GM18858 (cell line): Measurements from ENCODE around the gene CHD2.

Source experiments
- ATAC-seq: cut with Tn5 transposase; IDR thresholded peaks from one replicate; pipeline ENCODE4 v1.9.1; 2021; ENCODE audit not compliant: unreplicated experiment

The CHD2 gene

DNA sequence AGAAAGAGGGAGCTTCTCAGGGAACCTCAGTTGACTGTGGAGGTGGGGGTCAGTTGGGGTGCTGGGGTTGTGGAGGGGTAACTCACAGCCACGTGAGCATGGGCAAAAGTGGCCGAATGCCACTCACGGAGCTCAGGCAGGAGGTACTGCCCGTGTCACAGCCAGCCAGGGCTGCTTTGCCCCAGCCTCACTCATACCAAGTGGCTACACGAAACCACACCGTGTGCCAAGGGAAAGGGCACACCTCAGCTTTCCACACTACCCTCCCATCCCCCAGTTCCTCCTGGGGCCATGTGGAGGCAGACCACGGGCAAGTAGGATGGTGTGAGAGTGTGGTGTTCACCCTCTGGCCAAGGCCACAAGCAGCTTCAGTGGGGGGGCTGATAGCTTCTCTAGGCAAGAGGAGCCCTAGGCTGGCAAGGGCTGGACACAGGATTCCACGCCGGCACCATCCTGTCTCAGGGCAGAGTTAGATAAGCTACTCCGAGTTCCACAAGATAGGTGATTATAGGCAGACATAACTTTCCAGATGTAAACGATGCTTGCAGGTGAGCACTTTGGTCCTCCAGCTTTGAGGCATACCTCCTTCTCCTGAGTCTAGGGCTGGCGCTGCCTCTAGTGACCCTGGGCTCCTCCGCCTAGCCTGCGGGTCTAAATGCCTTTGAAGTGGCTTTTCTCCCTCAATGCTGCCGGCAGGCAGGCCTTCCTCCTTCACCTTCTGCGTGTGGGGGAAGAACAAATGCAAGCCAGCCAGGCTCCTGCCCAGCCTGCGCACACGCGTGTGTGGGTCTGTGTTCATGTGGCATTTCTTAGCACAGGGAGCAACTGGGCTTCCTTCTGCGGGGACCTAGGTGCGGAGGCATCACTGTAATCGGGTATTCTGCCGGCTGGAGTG, 163.9 kb downstream of the CHD2 start:
- ATAC-seq: no peak

DNA sequence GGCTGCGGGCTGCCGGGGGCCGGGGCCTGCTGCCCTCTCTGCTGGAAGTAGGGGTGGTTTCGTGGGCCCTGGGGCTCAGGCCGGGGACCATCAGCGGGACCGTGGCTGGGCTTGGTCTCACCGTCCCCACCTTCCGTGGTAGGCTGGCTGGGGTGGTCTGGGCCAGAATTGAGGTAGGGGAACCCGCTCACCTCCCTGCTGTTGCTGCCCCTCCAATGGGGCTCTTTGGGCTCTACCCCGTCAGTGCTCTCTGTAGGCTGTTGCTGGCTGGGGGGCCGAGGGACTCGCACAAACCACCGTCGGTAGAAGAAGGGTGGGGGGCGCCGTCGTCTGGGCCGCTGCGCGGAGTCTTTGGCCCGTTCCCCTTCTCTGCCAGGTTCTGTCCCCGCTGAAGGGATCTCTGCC, 165.5 kb downstream of the CHD2 start:
- ATAC-seq: no peak

DNA sequence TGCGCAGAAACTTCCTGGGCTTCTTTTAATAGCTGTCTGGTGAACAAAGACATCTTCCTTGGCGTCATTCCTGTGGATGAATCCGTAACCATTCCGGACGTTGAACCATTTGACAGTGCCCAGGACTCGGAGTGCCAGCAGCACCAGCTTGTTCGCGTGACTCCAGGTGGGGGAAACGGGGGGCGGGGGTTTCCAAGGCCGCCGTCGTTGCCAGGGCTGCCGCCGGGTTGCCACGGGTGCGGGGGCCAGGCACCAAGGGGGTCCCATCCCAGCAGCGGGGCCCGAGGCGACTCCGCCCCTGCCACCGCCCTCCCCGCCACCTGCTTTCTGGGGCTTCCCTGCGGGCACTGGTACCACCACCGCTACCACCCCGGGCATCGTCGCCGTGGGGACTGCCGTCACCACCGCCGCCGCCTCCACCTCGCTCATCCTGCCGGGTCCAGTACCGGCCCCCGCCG, 166.1 kb downstream of the CHD2 start:
- no peak for ATAC-seq

- no peak for ATAC-seq
Observed at GRCh38 chr15:93066834-93067648, 166.9 kb downstream of the CHD2 start.

DNA sequence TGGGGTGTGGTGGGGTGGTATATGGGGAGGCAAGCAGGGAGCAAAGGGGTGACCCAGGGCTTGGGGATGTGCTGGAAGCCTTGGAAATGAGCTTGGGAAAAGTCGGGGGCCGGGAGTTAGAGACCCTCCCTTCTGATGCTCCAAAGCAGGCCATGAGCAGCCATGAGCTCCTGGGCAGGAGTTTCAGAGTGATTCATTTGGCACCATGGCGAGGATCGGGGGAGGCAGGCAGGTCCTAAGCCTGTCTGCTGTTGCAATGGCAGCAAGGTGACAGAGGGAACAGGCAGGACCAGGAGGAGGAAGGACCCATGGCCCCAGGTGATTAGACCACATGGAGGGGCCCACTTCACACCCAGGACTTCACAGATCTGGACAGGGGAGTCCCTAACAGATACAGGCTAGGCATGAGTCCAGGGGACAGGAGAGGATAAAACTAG, 167.5 kb downstream of the CHD2 start:
- no peak for ATAC-seq

GRCh38 chr15:93068581-93069199, 168.6 kb downstream of the CHD2 start:
- ATAC-seq: no peak

- no peak for ATAC-seq
Observed at GRCh38 chr15:93070132-93070531, 170.0 kb downstream of the CHD2 start.

DNA sequence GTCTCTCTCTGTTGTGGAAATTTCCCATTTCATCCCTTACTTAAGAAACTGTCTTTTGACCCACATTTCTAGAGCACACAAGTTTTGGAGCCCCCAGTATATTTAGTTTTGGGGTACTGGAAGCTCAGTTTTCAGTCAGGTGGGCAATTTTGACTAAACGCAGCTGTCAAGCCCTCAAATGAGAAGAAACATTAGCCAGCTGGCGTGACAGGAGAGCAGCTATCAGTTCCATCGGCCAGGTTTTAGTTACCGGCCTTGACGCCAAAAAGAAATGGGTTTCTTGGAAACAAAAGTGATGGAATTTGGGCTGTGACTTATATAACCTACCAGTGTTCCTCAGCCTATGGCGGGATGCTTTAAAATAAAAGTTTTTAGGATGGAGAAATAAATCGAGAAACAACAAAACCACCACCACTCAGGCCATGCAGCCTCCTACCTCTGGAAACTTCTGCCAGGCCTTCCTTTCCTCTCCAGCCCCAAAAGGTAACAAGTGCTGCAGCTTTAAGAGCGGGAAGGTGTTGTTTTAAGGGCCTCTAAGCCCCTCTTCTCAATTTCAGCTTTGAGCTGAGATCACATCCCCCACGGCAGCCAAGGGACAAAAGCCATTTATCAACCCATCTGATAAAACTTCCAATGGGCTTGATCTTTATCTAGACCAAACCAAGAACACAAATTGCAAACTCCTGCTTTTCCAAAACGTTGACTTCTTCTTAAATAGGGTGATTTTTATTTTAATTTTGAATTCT, 170.6 kb downstream of the CHD2 start:
- no peak for ATAC-seq

GRCh38 chr15:93071469-93071936, 171.4 kb downstream of the CHD2 start:
- no peak for ATAC-seq

- no peak for ATAC-seq
Observed at GRCh38 chr15:93072011-93072410, 171.9 kb downstream of the CHD2 start.

DNA sequence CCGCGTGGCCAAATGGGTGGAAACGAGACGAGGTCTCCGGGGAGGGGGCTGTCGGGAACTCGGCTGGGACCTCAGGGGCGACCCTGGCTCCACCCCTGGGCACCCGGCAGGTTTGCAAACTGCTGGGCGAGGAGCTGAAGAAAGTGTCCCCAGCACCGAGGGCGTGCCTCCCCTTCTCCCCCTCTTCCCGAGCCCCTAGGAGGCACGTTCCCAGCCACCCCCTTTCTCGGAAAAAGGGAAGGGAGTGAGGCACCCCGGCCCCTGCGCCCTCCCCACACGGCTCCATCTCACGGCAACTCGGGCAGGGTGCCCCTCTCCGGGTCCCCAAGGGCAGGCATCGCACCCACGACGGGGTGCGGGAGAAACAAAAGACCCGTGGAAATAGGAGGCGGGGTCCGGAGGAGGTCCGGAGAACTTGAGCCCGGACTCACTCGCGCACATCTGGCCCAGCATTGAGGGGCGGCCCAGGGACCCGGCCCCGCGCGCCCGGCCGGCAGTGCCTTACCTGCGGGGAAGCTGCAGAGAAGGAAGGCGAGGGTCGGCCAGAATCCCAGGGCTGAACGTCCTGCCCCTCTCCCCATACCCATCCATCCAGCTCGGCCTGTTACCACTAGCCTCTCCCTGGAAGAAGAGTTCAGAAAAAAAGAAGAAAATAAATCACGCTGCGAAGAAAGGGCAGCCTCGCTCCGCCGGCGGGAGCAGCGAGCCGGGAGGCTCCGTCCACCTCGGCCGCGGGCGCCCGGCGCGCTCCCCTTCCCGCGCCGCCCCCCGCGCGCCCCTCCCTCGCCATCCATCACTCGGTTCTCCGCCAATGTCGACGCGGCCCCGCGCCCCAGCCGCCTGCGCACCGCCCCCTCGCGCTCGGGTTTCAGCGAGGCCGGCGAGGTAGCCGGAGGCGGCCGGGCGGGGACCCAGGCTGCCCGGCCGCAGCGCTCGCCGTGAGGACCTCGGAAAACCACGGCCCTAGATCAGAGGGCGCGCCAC, 172.6 kb downstream of the CHD2 start:
- ATAC-seq: no peak

GRCh38 chr15:93073465-93073952, 173.4 kb downstream of the CHD2 start:
- ATAC-seq: no peak

DNA sequence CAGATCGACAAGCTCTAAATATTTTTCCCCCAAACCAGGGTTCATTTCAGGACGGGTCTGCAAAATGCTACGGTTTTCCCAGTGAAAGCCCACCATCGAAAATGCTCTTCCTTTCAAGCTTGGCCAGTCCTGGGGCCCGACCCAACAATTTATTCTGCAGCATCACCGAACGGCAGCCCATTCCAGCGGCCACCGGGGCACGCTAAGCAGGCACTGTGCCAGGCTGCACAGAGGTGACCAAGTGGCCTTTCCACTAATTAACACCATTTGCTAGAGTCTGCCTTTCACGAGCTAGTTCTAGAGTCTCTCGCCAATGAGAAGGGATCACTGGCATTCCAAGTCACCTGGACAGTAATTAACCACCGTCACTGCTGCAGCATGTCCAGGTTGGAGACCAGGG, 174.5 kb downstream of the CHD2 start:
- no peak for ATAC-seq

DNA sequence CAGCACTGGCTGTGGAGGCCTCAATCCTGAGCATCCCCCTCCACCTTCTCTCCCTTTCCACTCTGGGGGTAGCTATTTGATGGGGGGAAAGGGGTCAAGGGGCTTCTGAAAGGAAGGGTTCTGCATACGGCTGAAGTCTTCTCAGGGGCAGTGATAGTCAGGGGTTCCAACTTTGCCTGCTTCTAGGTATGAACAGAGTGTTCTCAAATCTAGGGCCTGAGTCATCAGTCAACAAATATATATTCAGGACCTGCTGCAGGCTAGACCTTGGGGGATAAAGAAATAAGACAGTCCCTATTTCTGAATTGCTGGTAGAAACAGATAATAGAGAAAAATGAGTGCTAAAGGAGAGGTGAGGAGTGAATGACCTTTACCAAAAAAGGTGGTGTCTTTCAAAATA, 176.1 kb downstream of the CHD2 start:
- ATAC-seq: no peak

- no peak for ATAC-seq
Observed at GRCh38 chr15:93076875-93077274, 176.8 kb downstream of the CHD2 start.
